ENCODE measurements around the gene HSP90AA1. TPM values are rescaled to one million over a fixed set of nuclear protein-coding genes. Genes with fewer than 3 reads are reported as not detected.

Gene HSP90AA1
- total RNA-seq, 2 donors from 2014 or later = 214 to 399 TPM

- Histone ChIP-seq H3K4me3 (no peak overlapping the region), H3K27me3 (replicated peaks; ENCODE audit: insufficient read depth) (no peaks in the 10 kb centered on the region), H3K27ac (no peak overlapping the region), H3K9me3 (no peaks in the 10 kb centered on the region), H3K4me1 (ENCODE audit: control insufficient read depth in 1 of 2, low read depth in 2 of 2) (peaks cover 0 to 12% of the 10 kb centered on the region in 2 donors), H3K36me3 (peaks cover 58% of the 10 kb centered on the region)
- ATAC-seq (ENCODE audit: insufficient number of reproducible peaks, low FRiP score, low read depth) (no peak), DNase-seq (ENCODE audit: low spot score) (no peak)
- TF ChIP-seq CTCF (IDR thresholded peaks at IDR 0.05) = no peak
Observed at GRCh38 chr14:102049258-102050025, 37.4 kb downstream of the HSP90AA1 start.

DNA sequence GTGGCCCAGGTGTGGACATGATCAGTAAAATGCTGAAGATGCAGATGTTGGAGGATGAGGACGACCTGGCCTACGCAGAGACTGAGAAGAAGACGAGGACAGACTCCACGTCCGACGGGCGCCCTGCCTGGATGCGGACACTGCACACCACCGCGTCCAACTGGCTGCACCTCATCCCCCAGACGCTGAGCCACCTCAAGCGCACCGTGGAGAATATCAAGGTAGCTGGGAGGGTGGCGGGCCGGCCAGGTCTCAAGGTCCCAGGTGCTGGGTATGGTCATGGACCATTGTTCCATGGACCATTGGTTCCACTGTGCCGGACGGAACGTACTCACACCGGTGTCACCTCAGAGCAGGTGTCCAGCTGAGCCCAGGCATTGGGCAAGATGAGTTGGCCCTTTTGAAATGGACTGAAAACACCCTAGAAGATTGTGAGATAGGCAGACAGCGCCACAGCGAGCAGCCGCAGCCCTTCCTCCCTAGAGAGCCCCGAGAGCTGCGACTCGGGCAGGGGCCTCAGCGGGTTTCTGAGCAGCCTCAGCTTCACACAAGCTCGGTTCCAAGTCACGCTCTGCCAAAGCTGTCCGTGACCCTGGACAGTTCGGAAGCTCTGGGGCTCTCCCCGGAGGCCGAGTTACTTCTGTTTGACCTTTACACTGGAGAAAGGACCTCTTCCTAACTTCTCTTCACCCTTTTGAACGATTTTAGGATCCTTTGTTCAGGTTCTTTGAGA, 38.9 kb downstream of the HSP90AA1 start:
- Histone ChIP-seq H3K27ac (no peak overlapping the region), H3K36me3 (peaks cover 73% of the 10 kb centered on the region), H3K4me1 (ENCODE audit: control insufficient read depth in 1 of 2, low read depth in 2 of 2) (peaks cover 0 to 12% of the 10 kb centered on the region in 2 donors), H3K27me3 (replicated peaks; ENCODE audit: insufficient read depth) (no peaks in the 10 kb centered on the region), H3K9me3 (no peaks in the 10 kb centered on the region), H3K4me3 (no peak overlapping the region)
- DNase-seq (ENCODE audit: low spot score) (no peak), ATAC-seq (ENCODE audit: insufficient number of reproducible peaks, low FRiP score, low read depth) (no peak)
- no peak for TF ChIP-seq CTCF (IDR thresholded peaks at IDR 0.05)

DNA sequence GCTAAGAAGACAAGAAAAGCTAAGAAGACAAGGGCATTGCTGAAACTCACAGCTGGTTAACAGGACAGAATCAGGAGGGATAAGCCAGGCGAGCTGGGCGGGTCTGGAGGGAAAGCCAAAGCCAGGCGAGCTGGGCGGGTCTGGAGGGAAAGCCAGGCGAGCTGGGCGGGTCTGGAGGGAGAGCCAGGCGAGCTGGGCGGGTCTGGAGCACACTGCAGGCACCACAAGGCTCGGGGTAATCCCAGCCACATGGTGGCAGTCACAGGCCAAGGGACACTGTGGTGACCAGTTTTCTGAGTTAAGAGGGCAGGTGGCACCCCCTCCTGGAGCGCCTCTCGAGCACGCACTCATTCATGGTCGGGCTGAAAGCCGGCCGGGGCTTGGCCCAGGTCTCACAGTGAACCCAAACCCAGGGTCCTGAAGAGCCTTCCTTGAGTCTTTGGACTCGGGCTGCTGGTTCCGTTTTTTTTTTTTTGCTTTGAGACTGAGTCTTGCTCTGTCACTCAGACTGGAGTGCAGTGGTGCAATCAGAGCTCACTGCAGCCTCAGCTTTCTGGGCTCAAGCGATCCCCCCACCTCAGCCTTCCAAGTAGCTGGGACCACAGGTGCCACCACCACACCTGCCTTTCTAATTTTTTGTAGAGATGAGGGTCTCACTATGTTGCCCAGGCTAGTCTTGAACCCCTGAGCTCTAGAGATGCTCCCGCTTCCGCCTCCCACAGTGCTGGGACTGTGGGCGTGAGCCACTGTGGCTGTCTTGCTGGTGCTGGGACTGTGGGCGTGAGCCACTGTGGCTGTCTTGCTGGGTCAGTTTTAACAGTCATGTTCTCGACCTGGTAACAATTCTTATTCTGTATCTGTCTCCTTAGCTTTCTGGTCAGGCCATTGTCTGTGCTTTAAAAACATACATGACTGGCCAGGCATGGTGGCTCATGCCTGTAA, 40.2 kb downstream of the HSP90AA1 start:
- DNase-seq (ENCODE audit: low spot score) = peak; percentile 65
- Histone ChIP-seq H3K4me3 (no peak overlapping the region), H3K27ac (no peak overlapping the region), H3K27me3 (replicated peaks; ENCODE audit: insufficient read depth) (no peaks in the 10 kb centered on the region), H3K36me3 (peaks cover 76% of the 10 kb centered on the region), H3K9me3 (no peaks in the 10 kb centered on the region), H3K4me1 (ENCODE audit: control insufficient read depth in 1 of 2, low read depth in 2 of 2) (peaks cover 0 to 12% of the 10 kb centered on the region in 2 donors)
- ATAC-seq (ENCODE audit: insufficient number of reproducible peaks, low FRiP score, low read depth) = peak; percentile 52
- TF ChIP-seq CTCF (IDR thresholded peaks at IDR 0.05) = peak; percentile 51

- peaks cover 0 to 12% of the 10 kb centered on the region in 2 donors for H3K4me1 ChIP-seq (ENCODE audit: control insufficient read depth in 1 of 2, low read depth in 2 of 2)
- no peak for ATAC-seq (ENCODE audit: insufficient number of reproducible peaks, low FRiP score, low read depth)
Observed at GRCh38 chr14:102044566-102044965, 42.3 kb downstream of the HSP90AA1 start.

More at GRCh38 chr14:102044566-102044965, 42.3 kb downstream of the HSP90AA1 start:
- H3K9me3 ChIP-seq = no peaks in the 10 kb centered on the region
- DNase-seq (ENCODE audit: low spot score) = no peak
- no peak for TF ChIP-seq CTCF (IDR thresholded peaks at IDR 0.05)
- H3K4me3 ChIP-seq = no peak overlapping the region
- peaks cover 78% of the 10 kb centered on the region for H3K36me3 ChIP-seq
- H3K27me3 ChIP-seq (replicated peaks; ENCODE audit: insufficient read depth) = no peaks in the 10 kb centered on the region
- H3K27ac ChIP-seq = no peak overlapping the region

All from thoracic aorta (tissue), 2 donors.